WTC11 (cell line): ENCODE measurements around the gene DDB1. TPM values are rescaled to one million over a fixed set of nuclear protein-coding genes. Genes with fewer than 3 reads are reported as not detected.
A peak's percentile ranks its signal among the peaks of the same experiment; 100 is the strongest.

Experiments used
- ATAC-seq: fragments of 200-7000 bp; cut with Tn5 transposase; 2 replicates; pipeline ENCODE4 v1.10.0; 2021; ENCODE audit warnings: mild to moderate bottlenecking, moderate library complexity
- CTCF ChIA-PET: fragments of 300-600 bp; sonication (Branson Sonifier 250); formaldehyde crosslinking; loops from one replicate; lab custom pipeline; 2021; ENCODE audit warnings: antibody characterized with exemption; lab: Charles Lee
- POLR2A ChIA-PET: fragments of 350-600 bp; sonication (Branson Sonifier 250); formaldehyde crosslinking; loops from one replicate; lab custom pipeline; 2021; ENCODE audit warnings: antibody characterized with exemption; lab: Charles Lee
- DNase-seq: peaks from one replicate; pipeline ENCODE4 v3.0.0; 2021; ENCODE audit warnings: low spot score
- H3K27ac Mint-ChIP-seq: 2 replicates; pipeline ENCODE4 v1.8.0; 2021; ENCODE audit warnings: mixed read lengths
- H3K27me3 Mint-ChIP-seq: 2 replicates; pipeline ENCODE4 v1.8.0; 2021; ENCODE audit warnings: low read depth, mild to moderate bottlenecking, moderate library complexity, mixed read lengths
- H3K36me3 Mint-ChIP-seq: 2 replicates; pipeline ENCODE4 v1.8.0; 2021; ENCODE audit warnings: mixed read lengths
- H3K4me1 Mint-ChIP-seq: 2 replicates; pipeline ENCODE4 v1.8.0; 2022; ENCODE audit warnings: mixed read lengths
- H3K4me3 Mint-ChIP-seq: 2 replicates; pipeline ENCODE4 v1.8.0; 2021; ENCODE audit warnings: mild to moderate bottlenecking, moderate library complexity, mixed read lengths
- H3K9me3 Mint-ChIP-seq: 2 replicates; pipeline ENCODE4 v1.8.0; 2021; ENCODE audit warnings: mixed read lengths
- AFF4 ChIP-seq: sonication (generic); formaldehyde crosslinking; IDR thresholded peaks from 2 replicates; pipeline ENCODE4 v1.8.1; 2023; ENCODE audit warnings: mild to moderate bottlenecking, missing genetic modification reagents, borderline replicate concordance
- ATF3 ChIP-seq: sonication (generic); formaldehyde crosslinking; conservative IDR thresholded peaks from 2 replicates; pipeline ENCODE4 v1.8.1; 2022; ENCODE audit warnings: mild to moderate bottlenecking, missing genetic modification reagents
- CREM ChIP-seq: sonication (generic); formaldehyde crosslinking; IDR thresholded peaks from 2 replicates; pipeline ENCODE4 v1.8.1; 2022; ENCODE audit warnings: mild to moderate bottlenecking, missing genetic modification reagents, moderate library complexity
- E2F1 ChIP-seq: sonication (generic); formaldehyde crosslinking; IDR thresholded peaks from 2 replicates; pipeline ENCODE4 v1.8.0; 2022; ENCODE audit warnings: mild to moderate bottlenecking, missing genetic modification reagents
- ELF4 ChIP-seq: sonication (generic); formaldehyde crosslinking; IDR thresholded peaks from 2 replicates; pipeline ENCODE4 v1.8.1; 2022; ENCODE audit warnings: low read depth, mild to moderate bottlenecking, moderate library complexity, missing genetic modification reagents
- ESRRA ChIP-seq: sonication (generic); formaldehyde crosslinking; IDR thresholded peaks from 2 replicates; pipeline ENCODE4 v1.8.1; 2022; ENCODE audit warnings: mild to moderate bottlenecking, missing genetic modification reagents, borderline replicate concordance
- GABPB1 ChIP-seq: sonication (generic); formaldehyde crosslinking; IDR thresholded peaks from 2 replicates; pipeline ENCODE4 v1.8.1; 2023; ENCODE audit warnings: mild to moderate bottlenecking, missing genetic modification reagents
- MAX ChIP-seq: sonication (generic); formaldehyde crosslinking; IDR thresholded peaks from 2 replicates; pipeline ENCODE4 v1.8.0; 2022; ENCODE audit warnings: mild to moderate bottlenecking, missing genetic modification reagents
- MXD4 ChIP-seq: fragments of 250-450 bp; sonication (Bioruptor Pico); IDR thresholded peaks from 2 replicates; pipeline ENCODE4 v1.8.0; 2021; ENCODE audit warnings: mild to moderate bottlenecking, moderate library complexity, borderline replicate concordance
- NR1H2 ChIP-seq: sonication (generic); formaldehyde crosslinking; IDR thresholded peaks from 2 replicates; pipeline ENCODE4 v1.9.0; 2021; ENCODE audit warnings: mild to moderate bottlenecking, moderate library complexity, missing genetic modification reagents
- USF1 ChIP-seq: sonication (generic); formaldehyde crosslinking; IDR thresholded peaks from 2 replicates; pipeline ENCODE4 v1.8.0; 2022; ENCODE audit warnings: mild to moderate bottlenecking, missing genetic modification reagents
- ZNF219 ChIP-seq: sonication (generic); formaldehyde crosslinking; IDR thresholded peaks from 2 replicates; pipeline ENCODE4 v1.8.0; 2023; ENCODE audit warnings: missing genetic modification reagents, mild to moderate bottlenecking, borderline replicate concordance
- ZNF263 ChIP-seq: sonication (generic); formaldehyde crosslinking; IDR thresholded peaks from 2 replicates; pipeline ENCODE4 v1.8.1; 2022; ENCODE audit warnings: low read depth, mild to moderate bottlenecking, moderate library complexity, missing genetic modification reagents
- ZNF512 ChIP-seq: sonication (generic); formaldehyde crosslinking; IDR thresholded peaks from 2 replicates; pipeline ENCODE4 v1.8.1; 2022; ENCODE audit warnings: missing genetic modification reagents, borderline replicate concordance
- ZSCAN18 ChIP-seq: fragments of 250-450 bp; sonication (Bioruptor Pico); IDR thresholded peaks from 2 replicates; pipeline ENCODE4 v2.1.2; 2022; ENCODE audit warnings: mild to moderate bottlenecking, moderate library complexity
- total RNA-seq: library from RNA; stranded (reverse); gene quantifications from 3 replicates; pipeline ENCODE4 v1.2.3, GENCODE V29; 2021

Gene DDB1
- total RNA-seq, 1 experiment from 2014 or later: 316 TPM

GRCh38 chr11:61335355-61335710 is 2.4 kb upstream of the DDB1 start:
- no peaks in the 10 kb centered on the region for H3K9me3 Mint-ChIP-seq
- no peak for ATAC-seq
- peak overlapping the region; percentile 74; the same call in 1 of the 2 replicates for H3K27ac Mint-ChIP-seq
- H3K4me1 Mint-ChIP-seq: peaks cover 48% of the 10 kb centered on the region
- peaks cover 10% of the 10 kb centered on the region for H3K36me3 Mint-ChIP-seq
- no peak for DNase-seq
- POLR2A ChIA-PET: interaction anchor here (0.6 to 2.0 kb wide), 3 partner anchors 27 to 58 kb away, joined by 3 to 29 read pairs (median 6); partner anchors contain the start of genes CYB561A3, TMEM138 and TMEM216
- H3K27me3 Mint-ChIP-seq: no peaks in the 10 kb centered on the region
- CTCF ChIA-PET: interaction anchor here (0.8 to 8.1 kb wide), 19 partner anchors 13 to 303 kb away, joined by 3 to 346 read pairs (median 11); partner anchors contain the start of genes CPSF7, CYB561A3, SDHAF2 and TMEM138
- no peak overlapping the region for H3K4me3 Mint-ChIP-seq
- no peak for TF ChIP-seq E2F1 (CRISPR knock-in tag)
- no peak for TF ChIP-seq CREM (CRISPR knock-in tag)
- no peak for TF ChIP-seq MXD4 (CRISPR knock-in tag)
- TF ChIP-seq MAX (CRISPR knock-in tag): no peak
- TF ChIP-seq USF1: no peak
- no peak for TF ChIP-seq ELF4 (CRISPR knock-in tag)
- TF ChIP-seq ZNF219 (CRISPR knock-in tag): no peak
- no peak for TF ChIP-seq NR1H2 (CRISPR knock-in tag)
- TF ChIP-seq ATF3 (CRISPR knock-in tag): no peak
- no peak for TF ChIP-seq ZSCAN18 (CRISPR knock-in tag)
- no peak for TF ChIP-seq ZNF263 (CRISPR knock-in tag)
- TF ChIP-seq, all 79 proteins: peak for 0

GRCh38 chr11:61334434-61335354 is 1.8 kb upstream of the DDB1 start:
- Mint-ChIP-seq H3K9me3 (no peaks in the 10 kb centered on the region), H3K4me3 (peak overlapping the region; percentile 98), H3K36me3 (peaks cover 15% of the 10 kb centered on the region), H3K4me1 (peaks cover 48% of the 10 kb centered on the region), H3K27ac (peak overlapping the region; percentile 79; the same call in 1 of the 2 replicates), H3K27me3 (no peaks in the 10 kb centered on the region)
- DNase-seq (no peak), ATAC-seq (no peak)
- ChIA-PET CTCF (interaction anchor here (0.9 to 8.1 kb wide), 10 partner anchors 14 to 111 kb away, joined by 4 to 346 read pairs (median 16); partner anchors contain the start of genes CYB561A3, TMEM138 and TMEM216), POLR2A (interaction anchor here (0.9 to 2.2 kb wide), 4 partner anchors 27 to 57 kb away, joined by 3 to 15 read pairs (median 5); partner anchors contain the start of genes CYB561A3, TMEM138, TMEM216 and VWCE)
- TF ChIP-seq AFF4 (CRISPR knock-in tag) (no peak), ESRRA (CRISPR knock-in tag) (no peak), ZNF512 (CRISPR knock-in tag) (no peak), GABPB1 (0 out of 2 replicates have a peak, but pooled peaks have one; percentile 12)
